Prostate gland (tissue), 2 donors: ENCODE data around the gene RGS7. TPM values are rescaled to one million over a fixed set of nuclear protein-coding genes. Genes with fewer than 3 reads are reported as not detected.
"Not testable (repeated sequence)": the region's sequence is repeated elsewhere in the genome, so short reads cannot be mapped to it uniquely, and the experiment has no call there.

Experiments used
- DNase-seq: peaks from one replicate; pipeline ENCODE4 v3.0.0-alpha.2; 2019; ENCODE audit warnings: low spot score
- H3K27ac ChIP-seq, 2 donors: fragments of 200-600 bp; sonication (generic); 2 replicates each; pipeline ENCODE4 v1.5.1; 2017 to 2019
- H3K27me3 ChIP-seq: fragments of 200-600 bp; sonication (generic); replicated peaks from 2 replicates; pipeline ENCODE4 v1.5.1; 2019; ENCODE audit not compliant: insufficient read depth
- H3K36me3 ChIP-seq, 2 donors: fragments of 200-600 bp; sonication (generic); 1 replicate in 1 of 2; 2 replicates in 1 of 2; pipeline versions ENCODE4 v1.5.1 to v1.8.1; 2017 to 2019
- H3K4me1 ChIP-seq: fragments of 200-600 bp; sonication (generic); replicated peaks from 2 replicates; pipeline ENCODE4 v1.5.1; 2019
- H3K4me3 ChIP-seq, 2 donors: fragments of 200-600 bp; sonication (generic); 2 replicates each; pipeline ENCODE4 v1.5.1; 2017 to 2019
- H3K9me3 ChIP-seq: fragments of 200-600 bp; sonication (generic); 2 replicates; pipeline ENCODE4 v1.5.1; 2017
- POLR2A ChIP-seq: fragments of 450-650 bp; IDR thresholded peaks from one replicate; pipeline ENCODE4 v1.6.1; 2016; ENCODE audit warnings: antibody characterized with exemption, mild to moderate bottlenecking
- POLR2AphosphoS5 ChIP-seq: sonication (generic); formaldehyde crosslinking; IDR thresholded peaks from one replicate; pipeline ENCODE4 v1.6.1; 2017; ENCODE audit warnings: antibody characterized with exemption
- WGBS: methylation state at CpG from one replicate; pipeline ENCODE4 v1.1.5; 2018; 5-methylcytosine and 5-hydroxymethylcytosine counted together
- intact Hi-C: fragments of 100-400 bp; cut with DNase I; formaldehyde crosslinking; loops from one replicate; pipeline ENCODE4 v1.14.2; 2022
- total RNA-seq, 2 donors: library from RNA; depleted of rRNA; stranded (reverse); fragments of >200 nt; gene quantifications; one replicate each; pipeline ENCODE4 v1.1.0, GENCODE V29; 2016
- TF ChIP-seq, protein P1 (sequence below), 4 experiments: fragments of 200-600 bp in 2 of 4; fragments of 450-650 bp in 2 of 4; sonication (generic) in 2 of 4; IDR thresholded peaks; 1 replicate in 3 of 4; 2 replicates in 1 of 4; pipeline ENCODE4 v1.5.1; 2016 to 2019; ENCODE audit warnings: antibody characterized with exemption in 4 of 4, mild to moderate bottlenecking in 2 of 4, moderate library complexity in 2 of 4

The RGS7 gene
- total RNA-seq, 2 donors from 2014 or later, result 0.32 to 1.3 TPM

DNA sequence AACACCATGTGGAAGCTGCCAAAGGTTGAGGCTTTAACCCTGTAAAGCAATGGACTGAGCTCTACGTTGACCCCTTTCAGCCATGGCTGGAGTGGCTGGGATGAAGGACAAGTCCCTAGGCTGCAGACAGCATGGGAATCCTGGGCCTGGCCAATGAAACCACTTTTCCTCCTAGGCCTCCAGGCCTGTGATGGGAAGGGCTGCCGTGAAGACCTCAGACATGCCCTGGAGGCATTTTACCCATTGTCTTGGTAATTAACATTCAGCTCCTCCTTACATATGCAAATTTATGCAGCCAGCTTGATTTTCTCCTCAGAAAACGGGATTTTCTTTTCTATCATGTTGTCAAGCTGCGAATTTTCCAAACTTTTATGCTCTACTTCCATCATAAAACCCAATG lies 214.5 kb downstream of the RGS7 start:
- intact Hi-C loops, result no loop called here

DNA sequence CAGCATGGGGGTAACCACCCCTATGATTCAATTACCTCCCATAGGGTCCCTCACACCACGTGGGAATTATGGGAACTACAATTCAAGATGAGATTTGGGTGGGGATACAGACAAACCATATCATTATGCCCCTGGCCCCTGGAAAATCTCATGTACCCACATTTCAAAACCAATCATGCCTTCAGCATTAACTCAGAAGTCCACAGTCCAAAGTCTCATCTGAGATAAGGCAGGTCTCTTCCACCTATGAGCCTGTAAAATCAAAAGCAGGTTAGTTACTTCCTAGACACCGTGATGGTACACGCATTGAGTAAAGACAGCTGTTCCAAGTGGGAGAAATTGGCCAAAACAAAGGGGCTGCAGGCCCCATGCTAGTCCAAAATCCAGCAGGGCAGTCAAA lies 215.4 kb downstream of the RGS7 start:
- DNase-seq, H3K36me3 ChIP-seq, H3K27me3 ChIP-seq, H3K4me3 ChIP-seq, H3K27ac ChIP-seq, intact Hi-C loops, H3K4me1 ChIP-seq, H3K9me3 ChIP-seq: not testable (repeated sequence)
- 78% methylated on average over 3 of the region's 3 CpGs for WGBS

More for the DNA sequence above, 214.5 kb downstream of the RGS7 start:
- Histone ChIP-seq H3K4me3 (no peak overlapping the region), H3K9me3 (no peaks in the 10 kb centered on the region), H3K36me3 (no peaks in the 10 kb centered on the region), H3K27me3 (no peaks in the 10 kb centered on the region), H3K4me1 (no peaks in the 10 kb centered on the region), H3K27ac (no peak overlapping the region)
- 85% methylated on average over 4 of the region's 4 CpGs for WGBS
- TF ChIP-seq, protein P1, sequence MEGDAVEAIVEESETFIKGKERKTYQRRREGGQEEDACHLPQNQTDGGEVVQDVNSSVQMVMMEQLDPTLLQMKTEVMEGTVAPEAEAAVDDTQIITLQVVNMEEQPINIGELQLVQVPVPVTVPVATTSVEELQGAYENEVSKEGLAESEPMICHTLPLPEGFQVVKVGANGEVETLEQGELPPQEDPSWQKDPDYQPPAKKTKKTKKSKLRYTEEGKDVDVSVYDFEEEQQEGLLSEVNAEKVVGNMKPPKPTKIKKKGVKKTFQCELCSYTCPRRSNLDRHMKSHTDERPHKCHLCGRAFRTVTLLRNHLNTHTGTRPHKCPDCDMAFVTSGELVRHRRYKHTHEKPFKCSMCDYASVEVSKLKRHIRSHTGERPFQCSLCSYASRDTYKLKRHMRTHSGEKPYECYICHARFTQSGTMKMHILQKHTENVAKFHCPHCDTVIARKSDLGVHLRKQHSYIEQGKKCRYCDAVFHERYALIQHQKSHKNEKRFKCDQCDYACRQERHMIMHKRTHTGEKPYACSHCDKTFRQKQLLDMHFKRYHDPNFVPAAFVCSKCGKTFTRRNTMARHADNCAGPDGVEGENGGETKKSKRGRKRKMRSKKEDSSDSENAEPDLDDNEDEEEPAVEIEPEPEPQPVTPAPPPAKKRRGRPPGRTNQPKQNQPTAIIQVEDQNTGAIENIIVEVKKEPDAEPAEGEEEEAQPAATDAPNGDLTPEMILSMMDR (IDR thresholded peaks at IDR 0.05), result no peak
- TF ChIP-seq POLR2A, result no peak
- no peak for TF ChIP-seq POLR2AphosphoS5
- no peak for DNase-seq

DNA sequence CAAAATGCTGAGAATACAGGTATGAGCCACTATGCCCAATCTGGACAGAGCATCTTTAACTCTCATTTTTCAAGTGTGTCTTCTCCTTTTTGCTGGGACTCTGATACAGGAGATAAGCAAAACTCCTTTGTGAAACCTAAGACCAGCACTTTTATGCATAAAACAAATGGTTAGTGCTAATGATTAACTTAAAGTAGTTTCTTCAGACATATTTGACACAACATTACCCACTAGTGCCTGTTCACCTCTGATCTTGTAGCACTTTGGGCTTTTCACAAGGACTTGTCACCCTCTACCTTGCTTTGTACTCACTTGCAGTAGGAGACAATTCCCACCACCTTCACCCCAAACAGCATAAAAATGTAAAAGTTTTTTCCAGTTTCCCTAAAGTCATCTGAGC lies 216.3 kb downstream of the RGS7 start:
- Histone ChIP-seq H3K9me3 (no peaks in the 10 kb centered on the region), H3K36me3 (no peaks in the 10 kb centered on the region), H3K4me1 (no peaks in the 10 kb centered on the region), H3K4me3 (no peak overlapping the region), H3K27ac (no peak overlapping the region), H3K27me3 (no peaks in the 10 kb centered on the region)
- TF ChIP-seq POLR2AphosphoS5 (no peak), POLR2A (no peak)
- TF ChIP-seq, protein P1 (IDR thresholded peaks at IDR 0.05), result no peak
- no peak for DNase-seq
- intact Hi-C loops, result no loop called here

DNA sequence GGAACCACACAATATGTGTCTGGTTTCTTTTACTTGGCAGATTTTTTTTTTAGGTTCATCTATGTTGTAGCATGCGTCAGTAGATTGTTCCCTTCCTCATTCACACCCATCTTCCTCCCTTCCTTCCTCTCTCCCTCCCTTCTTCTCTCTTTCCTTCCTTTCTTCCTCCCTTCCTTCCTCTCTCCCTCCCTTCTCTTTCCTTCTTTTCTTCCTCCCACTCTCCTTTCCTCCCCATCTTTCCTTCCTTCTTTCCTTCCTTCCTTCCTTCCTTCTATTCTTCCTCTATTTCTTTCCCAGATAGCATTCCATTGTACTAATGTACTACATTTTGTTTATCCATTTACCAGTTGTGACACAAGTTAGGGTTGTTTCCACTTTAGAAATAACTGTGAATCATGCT lies 218.0 kb downstream of the RGS7 start:
- WGBS, result 85% methylated on average over 1 of the region's 1 CpG
- no peak for TF ChIP-seq POLR2AphosphoS5
- TF ChIP-seq, protein P1 (IDR thresholded peaks at IDR 0.05), result no peak
- TF ChIP-seq POLR2A, result no peak
- no peaks in the 10 kb centered on the region for H3K27me3 ChIP-seq
- no peak overlapping the region for H3K27ac ChIP-seq
- H3K36me3 ChIP-seq, result no peaks in the 10 kb centered on the region
- H3K9me3 ChIP-seq, result no peaks in the 10 kb centered on the region
- H3K4me1 ChIP-seq, result no peaks in the 10 kb centered on the region
- intact Hi-C loops, result no loop called here
- no peak overlapping the region for H3K4me3 ChIP-seq
- no peak for DNase-seq

DNA sequence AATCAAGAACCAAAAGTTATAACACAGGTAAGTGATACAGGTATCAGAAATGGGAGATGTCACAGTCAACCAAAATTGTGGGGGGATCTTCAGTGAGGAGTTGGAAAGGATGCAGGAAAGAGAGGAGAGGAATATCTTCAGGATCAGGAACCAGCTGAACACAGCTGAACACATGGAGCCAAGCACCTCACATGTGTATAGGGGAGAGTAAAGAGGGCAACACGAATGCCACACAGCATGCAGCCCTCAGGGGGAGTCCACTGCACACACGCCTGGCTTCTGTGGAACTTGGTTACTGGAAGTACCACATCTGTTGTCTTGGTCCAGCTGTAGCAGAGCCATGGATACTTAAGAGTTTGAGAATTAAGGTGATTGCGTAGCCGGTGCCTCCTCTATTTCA lies 218.8 kb downstream of the RGS7 start:
- TF ChIP-seq, protein P1 (IDR thresholded peaks at IDR 0.05), result no peak
- no peak for TF ChIP-seq POLR2A
- no peak for TF ChIP-seq POLR2AphosphoS5
- no peak overlapping the region for H3K27ac ChIP-seq
- H3K36me3 ChIP-seq, result no peaks in the 10 kb centered on the region
- no peak overlapping the region for H3K4me3 ChIP-seq
- H3K27me3 ChIP-seq, result no peaks in the 10 kb centered on the region
- no peak for DNase-seq
- H3K9me3 ChIP-seq, result no peaks in the 10 kb centered on the region
- H3K4me1 ChIP-seq, result no peaks in the 10 kb centered on the region
- 83% methylated on average over 4 of the region's 4 CpGs for WGBS
- intact Hi-C loops, result no loop called here
